ENCODE measurements around the gene C11orf91. TPM values are rescaled to one million over a fixed set of nuclear protein-coding genes. Genes with fewer than 3 reads are reported as not detected.

The C11orf91 gene
- total RNA-seq, 1 experiment from 2014 or later = not detected

- CTCF ChIA-PET = interaction anchor here (0.5 kb wide), 1 partner anchor 329 kb away, joined by 11 read pairs; no protein-coding TSS in a partner anchor
- POLR2A ChIA-PET (ENCODE audit: unreplicated experiment) = no interaction called here
These were observed 30.9 kb downstream of the C11orf91 start for GRCh38 chr11:33669598-33670249.

GRCh38 chr11:33668951-33669596 lies 31.6 kb downstream of the C11orf91 start:
- ChIA-PET POLR2A (ENCODE audit: unreplicated experiment) (interaction anchor here (0.5 to 0.6 kb wide), 2 partner anchors 29 to 327 kb away, joined by 3 to 4 read pairs; no protein-coding TSS in a partner anchor), CTCF (no interaction called here)
- no peak for DNase-seq
- Histone ChIP-seq H3K4me3 (no peak overlapping the region), H3K9me2 (ENCODE audit: insufficient read depth) (no peaks in the 10 kb centered on the region), H2AFZ (no peak overlapping the region), H3F3A (ENCODE audit: insufficient read depth, low read depth) (no peaks in the 10 kb centered on the region), H3K27me3 (ENCODE audit: insufficient read depth, low read depth) (no peaks in the 10 kb centered on the region), H3K9me3 (ENCODE audit: insufficient read depth, low read depth) (no peaks in the 10 kb centered on the region), H3K4me2 (no peak overlapping the region), H3K79me2 (ENCODE audit: low read depth) (no peaks in the 10 kb centered on the region), H3K27ac (no peak overlapping the region), H3K36me3 (ENCODE audit: low read depth) (no peaks in the 10 kb centered on the region), H4K20me1 (ENCODE audit: insufficient read depth) (no peaks in the 10 kb centered on the region), H3K4me1 (replicated peaks; ENCODE audit: insufficient read depth) (peaks cover 11% of the 10 kb centered on the region; the same call in 1 of the 2 replicates)
- intact Hi-C loops (cut with micrococcal nuclease; ENCODE audit: unreplicated experiment) = no loop called here
- no TSS peak for BruUV-seq (replicated peaks)
- TF ChIP-seq CTCF (conservative IDR thresholded peaks at IDR 0.05) (no peak), EZH2 (IDR thresholded peaks at IDR 0.05; ENCODE audit: low read depth) (no peak)

More at GRCh38 chr11:33669598-33670249, 30.9 kb downstream of the C11orf91 start:
- no peak overlapping the region for H3K4me2 ChIP-seq
- H3K9me2 ChIP-seq (ENCODE audit: insufficient read depth) = no peaks in the 10 kb centered on the region
- intact Hi-C loops (cut with micrococcal nuclease; ENCODE audit: unreplicated experiment) = no loop called here
- no peaks in the 10 kb centered on the region for H3K9me3 ChIP-seq (ENCODE audit: insufficient read depth, low read depth)
- no peaks in the 10 kb centered on the region for H3K36me3 ChIP-seq (ENCODE audit: low read depth)
- no peak for TF ChIP-seq CTCF (conservative IDR thresholded peaks at IDR 0.05)
- no peak for TF ChIP-seq EZH2 (IDR thresholded peaks at IDR 0.05; ENCODE audit: low read depth)
- H3F3A ChIP-seq (ENCODE audit: insufficient read depth, low read depth) = no peaks in the 10 kb centered on the region
- peaks cover 11% of the 10 kb centered on the region; the same call in 1 of the 2 replicates for H3K4me1 ChIP-seq (replicated peaks; ENCODE audit: insufficient read depth)
- H3K79me2 ChIP-seq (ENCODE audit: low read depth) = no peaks in the 10 kb centered on the region
- H3K4me3 ChIP-seq = no peak overlapping the region
- H2AFZ ChIP-seq = no peak overlapping the region
- no peaks in the 10 kb centered on the region for H3K27me3 ChIP-seq (ENCODE audit: insufficient read depth, low read depth)
- no TSS peak for BruUV-seq (replicated peaks)
- no peak for DNase-seq
- no peak overlapping the region for H3K27ac ChIP-seq
- no peaks in the 10 kb centered on the region for H4K20me1 ChIP-seq (ENCODE audit: insufficient read depth)

GRCh38 chr11:33668468-33668825 lies 32.2 kb downstream of the C11orf91 start:
- intact Hi-C loops (cut with micrococcal nuclease; ENCODE audit: unreplicated experiment) = no loop called here
- BruUV-seq (replicated peaks) = no TSS peak
- Histone ChIP-seq H3K9me2 (ENCODE audit: insufficient read depth) (no peaks in the 10 kb centered on the region), H3K27ac (no peak overlapping the region), H2AFZ (no peak overlapping the region), H3K4me3 (no peak overlapping the region), H3K36me3 (ENCODE audit: low read depth) (no peaks in the 10 kb centered on the region), H3K27me3 (ENCODE audit: insufficient read depth, low read depth) (no peaks in the 10 kb centered on the region), H3F3A (ENCODE audit: insufficient read depth, low read depth) (no peaks in the 10 kb centered on the region), H3K4me1 (replicated peaks; ENCODE audit: insufficient read depth) (peaks cover 11% of the 10 kb centered on the region; the same call in 1 of the 2 replicates), H3K79me2 (ENCODE audit: low read depth) (no peaks in the 10 kb centered on the region), H3K4me2 (no peak overlapping the region), H4K20me1 (ENCODE audit: insufficient read depth) (no peaks in the 10 kb centered on the region), H3K9me3 (ENCODE audit: insufficient read depth, low read depth) (no peaks in the 10 kb centered on the region)
- DNase-seq = no peak
- POLR2A ChIA-PET (ENCODE audit: unreplicated experiment) = interaction anchor here (0.5 kb wide), 1 partner anchor 29 kb away, joined by 3 read pairs; no protein-coding TSS in a partner anchor
- TF ChIP-seq CTCF (conservative IDR thresholded peaks at IDR 0.05) (no peak), EZH2 (IDR thresholded peaks at IDR 0.05; ENCODE audit: low read depth) (no peak)
- CTCF ChIA-PET = interaction anchor here (0.5 to 0.6 kb wide), 2 partner anchors 48 to 295 kb away, joined by 3 read pairs; no protein-coding TSS in a partner anchor
